Fibroblast of skin of back (primary cell): ENCODE data around the gene ABCD4.

ENCODE experiments used
- DNase-seq: peaks from one replicate; pipeline ENCODE4 v3.0.0-alpha.2; 2013

ABCD4 gene

GRCh38 chr14:74257941-74258763 is 44.6 kb downstream of the ABCD4 start:
- no peak for DNase-seq

- DNase-seq, result no peak
Measured at GRCh38 chr14:74257078-74257940, 45.4 kb downstream of the ABCD4 start.

GRCh38 chr14:74255281-74255680 is 47.5 kb downstream of the ABCD4 start:
- no peak for DNase-seq

- DNase-seq, result no peak
Measured at GRCh38 chr14:74249433-74250375, 53.0 kb downstream of the ABCD4 start.

GRCh38 chr14:74248017-74248416 is 54.7 kb downstream of the ABCD4 start:
- no peak for DNase-seq

GRCh38 chr14:74246542-74246941 is 56.2 kb downstream of the ABCD4 start:
- DNase-seq, result no peak

GRCh38 chr14:74245292-74245691 is 57.4 kb downstream of the ABCD4 start:
- DNase-seq, result no peak

- no peak for DNase-seq
Measured at GRCh38 chr14:74244115-74244514, 58.6 kb downstream of the ABCD4 start.

- DNase-seq, result no peak
Measured at GRCh38 chr14:74243051-74243450, 59.7 kb downstream of the ABCD4 start.

GRCh38 chr14:74242780-74243042 is 60.0 kb downstream of the ABCD4 start:
- DNase-seq, result no peak

- DNase-seq, result no peak
Measured at GRCh38 chr14:74242021-74242779, 60.5 kb downstream of the ABCD4 start.

GRCh38 chr14:74241652-74242017 is 61.1 kb downstream of the ABCD4 start:
- no peak for DNase-seq

- DNase-seq, result no peak
Measured at GRCh38 chr14:74240794-74241651, 61.7 kb downstream of the ABCD4 start.

GRCh38 chr14:74239848-74240793 is 62.6 kb downstream of the ABCD4 start:
- DNase-seq, result no peak

GRCh38 chr14:74238974-74239847 is 63.5 kb downstream of the ABCD4 start, which contains the start of gene VSX2:
VSX2 (plus strand) TSS chr14:74239449; CDS start chr14:74239562, 113 bp downstream.
- no peak for DNase-seq

GRCh38 chr14:74237441-74237840 is 65.3 kb downstream of the ABCD4 start:
- no peak for DNase-seq
